ENCODE results near the gene ATP5PD. TPM values are rescaled to one million over a fixed set of nuclear protein-coding genes. Genes with fewer than 3 reads are reported as not detected.
"Not testable (repeated sequence)": the region's sequence is repeated elsewhere in the genome, so short reads cannot be mapped to it uniquely, and the experiment has no call there.

Gene ATP5PD
- total and polyA plus RNA-seq, 9 donors, result 137 to 331 (median 157) TPM

DNA sequence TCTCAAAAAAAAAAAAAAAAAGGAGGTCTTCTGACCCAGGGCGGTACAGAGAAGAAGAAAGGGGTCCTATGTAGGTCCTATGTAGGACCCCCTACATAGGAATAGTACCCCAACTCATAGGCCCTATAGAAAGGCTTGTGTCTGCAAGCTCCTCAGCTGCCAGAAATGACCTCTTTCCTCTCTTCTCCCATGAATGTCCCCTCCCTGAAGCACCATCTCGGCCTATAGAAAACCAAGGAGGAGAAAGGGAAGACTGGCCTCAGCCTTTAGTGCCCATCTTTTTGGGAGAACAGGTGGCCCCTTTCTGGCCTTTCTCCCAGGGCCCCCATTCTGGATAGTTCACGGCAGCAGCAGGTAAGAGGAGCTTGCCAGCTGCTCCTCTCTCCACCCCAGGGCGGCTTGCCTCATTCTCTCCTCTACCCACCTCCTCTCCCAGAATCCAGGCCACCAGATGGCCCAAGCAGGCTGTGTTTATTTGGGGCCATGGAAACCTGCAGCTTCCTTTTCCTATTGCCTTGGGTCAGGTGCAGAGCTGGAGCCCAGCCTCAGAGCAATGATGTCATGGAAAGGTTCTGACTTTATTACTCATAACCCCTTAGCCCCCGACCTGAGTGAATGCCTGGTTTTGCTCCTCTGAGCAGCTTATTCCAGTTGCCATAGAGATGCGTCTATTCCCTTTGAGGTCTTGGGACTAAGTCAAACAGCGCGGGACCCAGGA, 35.9 kb downstream of the ATP5PD start:
- 70 to 79% (median 72%) methylated on average over 8 of the region's 8 CpGs for WGBS, 3 donors
- peaks cover 1% of the 10 kb centered on the region for H3K4me1 ChIP-seq (ENCODE audit: insufficient read depth)
- no peaks in the 10 kb centered on the region for H3K36me3 ChIP-seq
- H3K27ac ChIP-seq, result no peak overlapping the region
- TF ChIP-seq, protein P1, sequence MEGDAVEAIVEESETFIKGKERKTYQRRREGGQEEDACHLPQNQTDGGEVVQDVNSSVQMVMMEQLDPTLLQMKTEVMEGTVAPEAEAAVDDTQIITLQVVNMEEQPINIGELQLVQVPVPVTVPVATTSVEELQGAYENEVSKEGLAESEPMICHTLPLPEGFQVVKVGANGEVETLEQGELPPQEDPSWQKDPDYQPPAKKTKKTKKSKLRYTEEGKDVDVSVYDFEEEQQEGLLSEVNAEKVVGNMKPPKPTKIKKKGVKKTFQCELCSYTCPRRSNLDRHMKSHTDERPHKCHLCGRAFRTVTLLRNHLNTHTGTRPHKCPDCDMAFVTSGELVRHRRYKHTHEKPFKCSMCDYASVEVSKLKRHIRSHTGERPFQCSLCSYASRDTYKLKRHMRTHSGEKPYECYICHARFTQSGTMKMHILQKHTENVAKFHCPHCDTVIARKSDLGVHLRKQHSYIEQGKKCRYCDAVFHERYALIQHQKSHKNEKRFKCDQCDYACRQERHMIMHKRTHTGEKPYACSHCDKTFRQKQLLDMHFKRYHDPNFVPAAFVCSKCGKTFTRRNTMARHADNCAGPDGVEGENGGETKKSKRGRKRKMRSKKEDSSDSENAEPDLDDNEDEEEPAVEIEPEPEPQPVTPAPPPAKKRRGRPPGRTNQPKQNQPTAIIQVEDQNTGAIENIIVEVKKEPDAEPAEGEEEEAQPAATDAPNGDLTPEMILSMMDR (IDR thresholded peaks at IDR 0.05), result no peak
- TF ChIP-seq POLR2A (IDR thresholded peaks at IDR 0.05) (no peak), EP300 (IDR thresholded peaks at IDR 0.05) (no peak)
- H3K4me3 ChIP-seq, result no peak overlapping the region
- intact Hi-C loops (cut with DNase I), result loop anchor here in 1 of 4 donors (10.0 kb wide), 1 partner anchor 46 kb away; no protein-coding TSS in a partner anchor
- DNase-seq, result peak in 4 of 5 donors; percentile 32 to 56 (median 38)
- H3K27me3 ChIP-seq, result no peaks in the 10 kb centered on the region
- no peaks in the 10 kb centered on the region for H3K9me3 ChIP-seq

DNA sequence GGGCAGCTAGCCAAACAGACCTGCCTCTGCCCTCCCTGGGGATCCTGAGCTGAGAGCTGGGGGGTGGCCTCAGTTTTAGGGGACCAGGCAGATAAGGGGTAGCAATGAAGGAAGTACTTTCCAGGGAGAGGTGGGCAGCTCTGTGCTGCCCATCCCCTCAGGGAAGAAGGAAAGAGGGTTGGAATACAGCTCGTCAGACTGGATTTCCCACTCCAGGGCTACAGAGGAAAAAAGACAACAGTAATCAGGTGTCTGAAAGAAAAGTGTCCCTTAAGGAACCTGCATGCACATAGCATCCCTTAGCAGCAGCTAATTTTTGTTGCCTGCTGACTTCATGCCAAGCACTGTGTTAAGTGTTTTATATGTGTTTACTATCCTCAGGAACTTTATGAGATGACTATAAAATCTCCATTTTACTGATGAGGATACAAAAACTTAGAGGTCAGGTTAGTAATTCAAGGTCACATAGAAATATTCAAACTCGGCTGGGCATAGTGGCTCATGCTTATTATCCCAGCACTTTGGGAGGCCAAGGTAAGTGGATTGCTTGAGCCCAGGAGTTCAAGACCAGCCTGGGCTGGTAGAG, 37.5 kb downstream of the ATP5PD start:
- H3K27ac ChIP-seq, result no peak overlapping the region
- H3K4me1 ChIP-seq (ENCODE audit: insufficient read depth), result peaks cover 1% of the 10 kb centered on the region
- H3K4me3 ChIP-seq, result no peak overlapping the region
- intact Hi-C loops (cut with DNase I), result no loop called here
- no peaks in the 10 kb centered on the region for H3K9me3 ChIP-seq
- TF ChIP-seq EP300 (IDR thresholded peaks at IDR 0.05) (no peak), POLR2A (IDR thresholded peaks at IDR 0.05) (no peak)
- TF ChIP-seq, protein P1 (IDR thresholded peaks at IDR 0.05), result no peak
- 44 to 51% (median 47%) methylated on average over 2 of the region's 2 CpGs for WGBS, 3 donors
- H3K36me3 ChIP-seq, result no peaks in the 10 kb centered on the region
- no peak for DNase-seq
- H3K27me3 ChIP-seq, result no peaks in the 10 kb centered on the region

DNA sequence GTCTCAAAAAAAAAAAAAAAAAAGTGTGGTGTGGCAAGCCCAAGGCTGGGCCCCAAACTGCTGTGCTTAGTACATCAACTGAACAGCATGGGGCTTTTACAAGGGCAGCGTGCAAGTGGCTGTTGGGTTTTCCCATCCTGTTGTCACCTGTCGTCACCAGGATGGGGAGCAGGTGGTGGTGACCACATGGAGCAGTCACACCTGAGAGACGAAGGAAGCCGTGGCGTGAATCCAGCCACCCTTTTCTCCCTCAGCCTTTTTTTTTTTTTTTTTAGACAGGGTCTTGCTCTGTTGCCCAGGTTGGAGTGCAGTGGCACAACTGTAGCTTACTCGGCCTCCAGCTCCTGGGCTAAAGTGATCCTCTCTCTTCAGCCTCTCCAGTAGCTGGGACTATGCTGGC, 38.4 kb downstream of the ATP5PD start:
- H3K36me3 ChIP-seq, result no peaks in the 10 kb centered on the region
- TF ChIP-seq EP300 (IDR thresholded peaks at IDR 0.05) (no peak), POLR2A (IDR thresholded peaks at IDR 0.05) (no peak)
- TF ChIP-seq, protein P1 (IDR thresholded peaks at IDR 0.05), result no peak
- WGBS, 3 donors, result 90 to 91% (median 90%) methylated on average over 6 of the region's 6 CpGs
- no peak overlapping the region for H3K4me3 ChIP-seq
- DNase-seq, result no peak
- no peaks in the 10 kb centered on the region for H3K4me1 ChIP-seq (ENCODE audit: insufficient read depth)
- H3K27me3 ChIP-seq, result no peaks in the 10 kb centered on the region
- no peaks in the 10 kb centered on the region for H3K9me3 ChIP-seq
- H3K27ac ChIP-seq, result no peak overlapping the region
- intact Hi-C loops (cut with DNase I), result no loop called here

DNA sequence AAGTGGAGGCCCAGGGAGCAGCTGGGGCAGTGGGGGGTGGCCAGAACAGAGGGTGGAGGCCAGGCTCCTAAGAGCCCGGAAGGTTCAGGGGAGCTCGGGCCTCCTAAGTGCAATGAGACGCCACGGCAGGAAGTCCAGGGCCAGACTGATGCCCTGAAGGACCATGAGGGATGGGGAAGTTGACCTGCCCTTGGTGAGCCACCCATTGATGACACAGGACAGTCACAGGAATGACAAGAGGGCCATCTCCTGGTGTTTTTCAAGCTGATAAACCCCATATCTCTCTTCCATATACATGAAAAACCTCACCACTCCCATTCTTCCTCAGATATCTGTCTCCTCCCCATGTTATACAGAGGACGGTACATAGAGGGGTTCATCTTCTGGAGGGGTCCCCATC, 40.1 kb downstream of the ATP5PD start:
- DNase-seq, result no peak
- Histone ChIP-seq H3K9me3 (no peaks in the 10 kb centered on the region), H3K36me3 (no peaks in the 10 kb centered on the region), H3K27ac (no peak overlapping the region), H3K4me3 (no peak overlapping the region), H3K27me3 (no peaks in the 10 kb centered on the region), H3K4me1 (ENCODE audit: insufficient read depth) (no peaks in the 10 kb centered on the region)
- 90 to 92% (median 91%) methylated on average over 5 of the region's 5 CpGs for WGBS, 3 donors
- no peak for TF ChIP-seq EP300 (IDR thresholded peaks at IDR 0.05)
- intact Hi-C loops (cut with DNase I), result no loop called here

DNA sequence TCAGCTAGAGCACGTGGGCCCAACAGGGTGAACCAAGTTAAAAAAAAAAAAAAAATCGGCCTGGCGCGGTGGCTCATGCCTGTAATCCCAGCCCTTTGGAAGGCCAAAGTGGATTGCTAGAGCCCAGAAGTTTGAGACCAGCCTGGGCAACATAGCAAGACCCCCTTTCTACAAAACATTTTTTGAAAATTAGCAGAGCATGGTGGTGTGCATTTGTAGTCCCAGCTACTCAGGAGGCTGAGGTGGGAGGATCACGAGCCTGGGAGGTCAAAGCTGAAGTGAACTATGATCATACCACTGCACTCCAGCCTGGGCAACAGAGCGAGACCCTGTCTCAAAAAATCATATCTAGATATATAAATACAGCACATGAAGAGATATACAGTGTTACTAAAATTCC, 40.7 kb downstream of the ATP5PD start:
- WGBS, 3 donors, result 92 to 95% (median 94%) methylated on average over 6 of the region's 6 CpGs
- intact Hi-C loops (cut with DNase I); H3K27me3 ChIP-seq; H3K4me3 ChIP-seq; H3K9me3 ChIP-seq; DNase-seq; H3K36me3 ChIP-seq; H3K27ac ChIP-seq; H3K4me1 ChIP-seq (ENCODE audit: insufficient read depth): not testable (repeated sequence)

Data from ovary (tissue), 9 donors.